NT2/D1 (cell line): ENCODE data around the gene CPHXL2.
A peak's percentile ranks its signal among the peaks of the same experiment; 100 is the strongest.

ENCODE experiments used
- DNase-seq: peaks from one replicate; pipeline ENCODE4 v3.0.0-alpha.2; 2011; ENCODE audit warnings: low read depth, low spot score
- H3K27me3 ChIP-seq: 2 replicates; pipeline ENCODE4 v1.6.0; 2011; ENCODE audit warnings: mild to moderate bottlenecking; ENCODE audit not compliant: insufficient read length, insufficient read depth
- H3K36me3 ChIP-seq: 2 replicates; pipeline ENCODE4 v1.6.1; 2011; ENCODE audit warnings: mild to moderate bottlenecking, low read length, mixed read lengths; ENCODE audit not compliant: insufficient read depth, insufficient read length
- H3K4me1 ChIP-seq: 2 replicates; pipeline ENCODE4 v1.5.1; 2011; ENCODE audit not compliant: insufficient read depth, insufficient read length
- H3K4me3 ChIP-seq: 2 replicates; pipeline ENCODE4 v1.5.1; 2011; ENCODE audit warnings: low read depth; ENCODE audit not compliant: insufficient read length
- H3K9ac ChIP-seq: 2 replicates; pipeline ENCODE4 v1.6.0; 2011; ENCODE audit warnings: low read depth; ENCODE audit not compliant: insufficient read length
- H3K9me3 ChIP-seq: 2 replicates; pipeline ENCODE4 v1.5.1; 2011; ENCODE audit warnings: mild to moderate bottlenecking, low read length; ENCODE audit not compliant: insufficient read depth
- SUZ12 ChIP-seq: IDR thresholded peaks from 2 replicates; pipeline ENCODE4 v1.6.1; 2011; ENCODE audit not compliant: insufficient read length, insufficient read depth; ENCODE audit errors: extremely low read depth
- YY1 ChIP-seq: IDR thresholded peaks from 2 replicates; pipeline ENCODE4 v1.6.1; 2011; ENCODE audit not compliant: insufficient read length, insufficient read depth
- ZNF274 ChIP-seq: IDR thresholded peaks from 2 replicates; pipeline ENCODE4 v1.6.1; 2011; ENCODE audit warnings: mild to moderate bottlenecking, low read depth, low read length

Gene CPHXL2

GRCh38 chr16:75624921-75625334 lies 51.9 kb downstream of the CPHXL2 start:
- H3K9me3 ChIP-seq, result no peaks in the 10 kb centered on the region
- no peaks in the 10 kb centered on the region for H3K4me1 ChIP-seq
- no peaks in the 10 kb centered on the region for H3K27me3 ChIP-seq
- TF ChIP-seq SUZ12 (no peak), ZNF274 (no peak), YY1 (no peak)
- H3K36me3 ChIP-seq, result peaks cover 65% of the 10 kb centered on the region
- H3K9ac ChIP-seq, result no peak overlapping the region
- no peak overlapping the region for H3K4me3 ChIP-seq
- DNase-seq, result no peak

DNA sequence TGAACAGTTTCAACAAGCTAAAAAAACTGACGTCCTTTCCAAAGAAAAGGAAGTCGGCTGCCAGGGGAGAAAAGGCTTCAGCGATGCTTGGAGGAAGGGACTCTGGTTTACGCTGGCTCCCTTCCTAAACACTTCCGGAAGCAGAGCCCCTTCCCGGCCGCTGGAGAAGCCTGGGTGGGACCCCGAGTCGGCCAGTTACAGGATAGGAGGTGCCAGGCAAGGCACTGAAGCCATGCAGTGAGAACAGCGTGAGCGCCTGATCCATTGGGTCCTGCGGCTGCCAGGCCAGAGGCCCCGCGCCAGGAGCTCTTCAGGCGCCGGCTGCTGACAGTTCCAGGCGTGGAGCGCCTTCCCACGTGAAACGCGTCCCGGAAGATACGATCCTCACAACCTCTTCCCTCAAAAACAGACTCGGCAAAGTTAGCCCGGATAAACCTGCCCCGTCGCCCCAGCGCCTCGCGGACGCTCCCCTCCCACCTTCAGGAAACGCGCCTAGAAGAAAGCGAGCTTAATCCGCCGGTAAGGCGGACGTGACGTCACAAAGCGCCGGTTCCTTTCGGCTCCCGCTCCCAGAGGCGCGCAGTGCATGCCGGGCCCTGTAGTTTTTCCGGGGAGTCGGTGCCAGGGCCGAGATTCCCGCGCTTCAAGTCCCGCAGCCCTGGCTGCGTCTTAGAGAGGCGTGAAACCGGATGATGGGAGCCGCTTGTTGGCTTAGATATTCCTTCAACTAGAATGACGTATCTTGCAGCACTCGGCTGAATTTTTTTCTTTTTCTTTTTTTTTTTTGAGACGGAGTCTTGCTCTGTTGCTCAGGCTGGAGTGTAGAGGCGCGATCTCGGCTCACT lies 53.8 kb downstream of the CPHXL2 start, which contains the start of gene ADAT1:
ADAT1 (minus strand) TSS at position 521 of the 845 bp plus-strand sequence. CDS start 2,482 bp downstream, outside the sequence.
- TF ChIP-seq ZNF274 (no peak), YY1 (no peak), SUZ12 (no peak)
- Histone ChIP-seq H3K9ac (peak within 1 kb of the TSS; percentile 97), H3K36me3 (peaks cover 65% of the 10 kb centered on the region), H3K27me3 (no peaks in the 10 kb centered on the region), H3K4me3 (peak within 1 kb of the TSS; percentile 98), H3K4me1 (no peaks in the 10 kb centered on the region), H3K9me3 (no peaks in the 10 kb centered on the region)
- DNase-seq, result peak; percentile 98

GRCh38 chr16:75621170-75621477 lies 55.7 kb downstream of the CPHXL2 start:
- Histone ChIP-seq H3K27me3 (no peaks in the 10 kb centered on the region), H3K4me3 (no peak overlapping the region), H3K4me1 (no peaks in the 10 kb centered on the region), H3K9ac (no peak overlapping the region), H3K36me3 (peaks cover 65% of the 10 kb centered on the region), H3K9me3 (no peaks in the 10 kb centered on the region)
- TF ChIP-seq ZNF274 (no peak), SUZ12 (no peak), YY1 (no peak)
- DNase-seq, result no peak

DNA sequence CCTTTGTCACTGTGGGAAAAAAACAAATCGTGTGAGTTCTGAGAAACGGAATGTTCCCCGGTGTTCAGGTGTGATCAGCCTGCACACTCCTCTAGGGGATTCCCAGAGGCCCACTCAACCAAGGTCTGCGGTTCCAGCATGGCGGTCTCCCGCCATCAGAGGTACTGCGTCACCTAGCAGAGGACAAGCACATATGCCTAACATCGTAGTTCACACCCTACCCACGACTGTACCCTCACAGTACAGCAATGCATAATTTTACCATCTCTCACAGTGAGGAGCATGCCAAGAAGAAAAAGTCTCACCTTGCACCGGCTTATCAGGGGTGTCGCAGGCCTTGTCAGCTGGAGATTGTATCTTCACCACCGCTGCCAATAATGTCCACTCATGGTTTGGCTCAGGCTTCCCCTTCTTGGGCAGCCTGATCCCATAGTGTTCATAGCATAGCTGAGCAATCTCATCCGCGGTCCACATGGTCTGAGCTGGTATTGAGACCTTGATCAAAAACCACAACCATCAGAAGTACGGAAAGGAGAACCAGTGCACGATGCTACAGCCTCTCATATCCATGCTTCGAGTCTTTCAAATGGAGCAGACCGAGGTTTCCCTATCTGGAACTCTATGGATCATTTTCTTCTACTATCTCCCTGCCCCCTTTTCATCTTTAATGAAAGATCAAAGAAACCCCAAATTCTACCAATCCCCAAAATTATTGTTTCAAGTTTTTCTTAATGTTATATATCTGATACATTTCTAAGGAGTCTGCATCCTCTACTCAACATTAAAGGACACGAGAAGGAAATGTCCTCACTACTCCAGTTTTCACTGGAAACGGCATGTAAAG lies 56.3 kb downstream of the CPHXL2 start:
- Histone ChIP-seq H3K4me3 (no peak overlapping the region), H3K9me3 (no peaks in the 10 kb centered on the region), H3K36me3 (peaks cover 65% of the 10 kb centered on the region), H3K9ac (no peak overlapping the region), H3K27me3 (no peaks in the 10 kb centered on the region), H3K4me1 (no peaks in the 10 kb centered on the region)
- TF ChIP-seq SUZ12, result no peak
- TF ChIP-seq YY1, result no peak
- TF ChIP-seq ZNF274, result no peak
- DNase-seq, result no peak

GRCh38 chr16:75618780-75619179 lies 58.0 kb downstream of the CPHXL2 start:
- Histone ChIP-seq H3K9ac (no peak overlapping the region), H3K36me3 (peaks cover 67% of the 10 kb centered on the region), H3K27me3 (no peaks in the 10 kb centered on the region), H3K4me3 (no peak overlapping the region), H3K4me1 (no peaks in the 10 kb centered on the region), H3K9me3 (no peaks in the 10 kb centered on the region)
- no peak for TF ChIP-seq SUZ12
- TF ChIP-seq YY1, result no peak
- no peak for TF ChIP-seq ZNF274
- DNase-seq, result no peak

GRCh38 chr16:75617121-75617520 lies 59.7 kb downstream of the CPHXL2 start:
- TF ChIP-seq SUZ12 (no peak), YY1 (no peak)
- DNase-seq, result no peak
- no peaks in the 10 kb centered on the region for H3K27me3 ChIP-seq
- no peak overlapping the region for H3K9ac ChIP-seq
- peaks cover 83% of the 10 kb centered on the region for H3K36me3 ChIP-seq
- no peak overlapping the region for H3K4me3 ChIP-seq
- no peaks in the 10 kb centered on the region for H3K4me1 ChIP-seq
- no peaks in the 10 kb centered on the region for H3K9me3 ChIP-seq

- Histone ChIP-seq H3K9me3 (no peaks in the 10 kb centered on the region), H3K27me3 (no peaks in the 10 kb centered on the region), H3K9ac (no peak overlapping the region), H3K36me3 (peaks cover 86% of the 10 kb centered on the region), H3K4me3 (no peak overlapping the region), H3K4me1 (no peaks in the 10 kb centered on the region)
- no peak for TF ChIP-seq YY1
- no peak for TF ChIP-seq ZNF274
- TF ChIP-seq SUZ12, result no peak
- DNase-seq, result no peak
Measured at GRCh38 chr16:75616521-75617010, 60.2 kb downstream of the CPHXL2 start.
